ENCODE results near the gene LHX8.
"Not testable (repeated sequence)": the region's sequence is repeated elsewhere in the genome, so short reads cannot be mapped to it uniquely, and the experiment has no call there.

The LHX8 gene

GRCh38 chr1:75133750-75134646 lies at the start of gene LHX8:
TSS of gene LHX8 (plus strand) at chr1:75134388. CDS start at chr1:75136615, 2,227 bp downstream.
- DNase-seq = no peak

DNA sequence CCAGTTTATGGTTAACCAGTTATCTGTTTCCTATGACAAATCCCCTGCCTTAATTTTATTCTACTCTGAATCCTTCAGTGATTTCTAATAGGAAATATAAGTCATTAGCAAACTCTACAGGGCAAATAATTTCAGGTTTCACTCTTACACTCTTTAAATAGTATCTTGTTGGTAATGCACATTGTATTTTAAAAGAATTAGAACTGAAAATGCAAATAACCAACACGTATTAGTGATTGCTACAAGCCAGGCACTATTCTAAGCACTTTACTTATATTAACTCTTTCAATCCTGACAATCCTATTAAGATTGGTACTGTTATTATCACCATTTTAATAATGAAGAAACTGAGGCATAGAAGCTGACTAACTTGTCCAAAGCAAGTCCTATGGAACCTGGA lies 48.3 kb upstream of the LHX8 start:
- DNase-seq = no peak

DNA sequence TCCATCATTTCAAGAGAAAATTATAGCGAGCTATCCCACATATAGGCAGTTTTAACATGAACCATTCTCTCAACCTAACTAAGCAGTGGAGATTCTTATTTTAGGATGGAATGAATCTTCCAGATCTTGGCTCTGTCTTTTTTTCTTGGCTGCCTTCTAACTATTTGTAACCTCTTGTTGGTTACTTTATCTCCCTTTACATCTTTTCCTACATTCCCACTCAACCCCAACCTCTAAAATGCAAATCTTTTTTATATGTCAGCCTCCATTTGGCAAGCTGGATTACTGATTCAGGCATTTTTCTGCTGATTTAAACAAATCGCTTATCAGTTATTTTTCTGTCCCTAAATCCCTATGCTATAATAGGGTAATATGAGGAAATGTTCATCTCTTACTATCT lies 46.9 kb upstream of the LHX8 start:
- no peak for DNase-seq

DNA sequence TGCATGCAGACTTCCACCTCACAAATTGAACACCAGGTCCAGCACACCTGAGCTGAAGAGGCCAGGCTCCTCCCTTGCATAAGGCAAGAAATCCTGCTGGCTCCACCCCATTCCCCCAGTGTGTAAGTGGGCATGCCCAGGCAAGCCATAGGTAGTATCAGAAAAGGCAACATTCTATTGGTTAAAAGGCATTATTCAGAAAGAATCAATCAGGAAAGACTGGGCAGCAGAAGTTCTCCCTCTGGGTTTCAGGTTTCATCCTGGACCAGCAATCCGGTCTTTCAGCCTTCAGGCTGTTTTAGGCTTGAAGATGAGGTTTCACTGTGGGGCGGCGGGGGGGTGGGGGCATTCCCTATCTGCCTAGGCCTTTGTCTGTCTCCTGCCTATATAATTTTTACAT lies 42.0 kb upstream of the LHX8 start:
- DNase-seq = peak; percentile 46

DNA sequence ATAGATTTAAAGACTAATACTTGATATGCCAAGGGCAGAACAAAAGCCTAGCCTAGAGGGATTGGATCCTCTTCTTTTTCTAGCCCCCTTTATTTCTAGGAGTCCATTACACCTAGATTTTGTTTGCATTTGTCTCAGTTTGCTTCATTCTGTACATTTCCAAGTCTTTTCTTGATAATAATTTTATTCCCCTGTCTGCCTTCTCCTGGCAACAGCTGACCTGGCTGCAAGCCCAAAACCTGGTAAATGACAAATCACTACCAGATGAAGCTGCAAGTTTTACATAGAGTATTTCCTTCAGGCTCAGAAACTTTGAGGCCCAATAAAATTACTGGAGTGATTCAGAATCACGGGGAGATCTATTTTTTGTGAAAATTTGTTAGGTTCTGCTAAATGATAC lies 36.5 kb upstream of the LHX8 start:
- no peak for DNase-seq

DNA sequence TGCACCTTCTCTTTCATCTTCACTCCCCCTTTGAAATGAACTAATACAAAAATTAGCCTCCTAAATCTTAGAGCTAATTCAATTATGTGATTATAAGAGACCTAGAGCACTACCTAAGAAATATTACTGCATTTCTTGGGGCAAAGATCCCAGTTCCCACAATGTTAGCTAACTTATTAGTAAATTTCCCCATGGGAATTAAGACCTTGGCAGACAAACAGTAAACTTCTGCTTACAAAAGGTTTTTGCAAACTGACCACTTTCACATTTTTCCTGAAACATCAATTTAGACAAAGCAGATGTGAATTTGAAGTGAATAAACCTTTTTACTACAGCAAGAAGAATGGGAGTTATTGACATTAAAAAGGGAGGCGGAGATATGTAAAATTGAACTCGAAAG lies 34.6 kb upstream of the LHX8 start:
- DNase-seq = no peak

DNA sequence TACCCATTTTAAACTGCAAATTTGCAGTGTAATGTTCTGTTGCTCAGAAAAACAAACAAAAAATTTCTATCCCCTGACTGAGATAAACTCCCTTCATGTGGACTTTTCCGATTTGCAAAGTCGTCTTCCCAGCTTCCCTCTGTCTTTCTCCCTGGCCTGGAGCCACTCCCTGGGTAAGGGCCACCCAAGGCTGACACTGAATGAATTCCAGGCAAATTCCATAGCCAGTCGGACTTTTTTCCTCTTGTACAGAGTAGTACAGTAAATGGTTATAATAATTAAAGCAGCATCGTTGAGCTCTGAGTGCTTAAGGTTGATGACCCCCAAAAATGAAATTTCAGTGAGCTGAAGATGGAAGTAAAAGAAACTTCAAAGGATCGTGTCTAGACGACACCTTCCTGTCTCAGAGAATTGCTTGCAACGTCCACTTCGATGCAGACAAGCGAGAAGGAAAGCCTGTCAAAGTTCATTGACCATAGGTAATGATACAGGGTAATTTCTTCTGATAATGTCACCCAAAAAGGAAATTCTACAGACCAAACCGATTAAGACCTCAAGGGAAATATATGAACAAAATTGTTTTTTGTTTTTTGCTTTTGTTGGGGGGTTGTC lies 33.6 kb upstream of the LHX8 start:
- DNase-seq = no peak

GRCh38 chr1:75112362-75112951 lies 21.7 kb upstream of the LHX8 start:
- DNase-seq = not testable (repeated sequence)

DNA sequence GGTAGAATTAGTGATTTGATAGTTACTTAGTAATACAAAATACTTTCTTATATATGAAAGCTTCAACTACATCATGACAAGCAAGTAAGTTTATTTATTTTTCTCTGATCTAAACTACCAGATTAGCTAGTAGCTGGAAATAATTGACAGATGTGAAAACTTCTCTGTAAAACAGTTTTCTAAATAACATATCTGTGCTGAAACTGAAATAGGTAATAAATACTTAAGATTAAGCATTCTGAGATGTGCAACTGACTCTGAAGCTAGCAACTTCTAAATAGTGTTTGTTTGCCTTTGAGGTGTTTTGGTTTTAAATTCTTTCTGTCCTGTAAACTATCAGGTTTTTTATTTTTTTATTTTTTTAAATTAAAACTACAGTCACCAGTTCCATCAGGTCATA lies 18.5 kb upstream of the LHX8 start:
- DNase-seq = no peak

DNA sequence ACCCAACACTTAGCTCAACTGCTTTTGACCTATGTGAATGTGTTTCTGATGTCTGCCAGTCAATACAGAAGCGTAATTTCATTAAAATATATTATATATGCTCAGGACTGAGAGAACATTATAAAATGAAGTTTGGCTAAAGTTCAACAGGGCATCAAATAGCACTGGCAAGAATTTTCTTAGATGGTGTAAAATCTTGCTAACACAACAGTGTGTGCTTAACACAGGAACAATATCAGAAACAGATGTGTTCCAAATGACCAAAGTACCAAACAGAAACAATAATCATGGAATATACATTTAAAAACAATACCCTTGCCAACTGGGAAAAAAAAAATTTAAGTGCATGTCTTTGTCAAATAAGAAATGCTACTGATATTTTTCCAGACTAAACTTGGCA lies 10.4 kb upstream of the LHX8 start:
- DNase-seq = no peak

DNA sequence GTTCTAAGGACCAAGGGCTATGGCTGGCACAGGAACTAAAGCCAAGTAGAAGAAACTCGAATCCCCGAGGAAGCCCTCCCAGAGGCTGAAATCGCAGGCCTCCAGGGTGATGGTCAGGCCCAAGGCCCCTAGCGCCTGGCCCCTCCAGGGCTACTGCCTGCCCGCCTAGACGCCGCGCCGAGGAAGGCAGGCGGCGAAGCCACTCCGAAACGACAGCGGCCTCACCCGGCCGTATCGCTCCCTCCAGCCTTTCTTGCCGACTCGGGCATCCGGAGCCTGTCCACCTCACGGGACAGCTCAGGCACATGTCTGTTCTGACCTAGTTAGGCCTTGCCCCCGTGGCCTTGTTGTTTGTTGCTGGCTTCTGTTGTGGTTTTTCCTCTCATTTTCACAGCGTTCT lies 9.7 kb upstream of the LHX8 start:
- DNase-seq = no peak

DNA sequence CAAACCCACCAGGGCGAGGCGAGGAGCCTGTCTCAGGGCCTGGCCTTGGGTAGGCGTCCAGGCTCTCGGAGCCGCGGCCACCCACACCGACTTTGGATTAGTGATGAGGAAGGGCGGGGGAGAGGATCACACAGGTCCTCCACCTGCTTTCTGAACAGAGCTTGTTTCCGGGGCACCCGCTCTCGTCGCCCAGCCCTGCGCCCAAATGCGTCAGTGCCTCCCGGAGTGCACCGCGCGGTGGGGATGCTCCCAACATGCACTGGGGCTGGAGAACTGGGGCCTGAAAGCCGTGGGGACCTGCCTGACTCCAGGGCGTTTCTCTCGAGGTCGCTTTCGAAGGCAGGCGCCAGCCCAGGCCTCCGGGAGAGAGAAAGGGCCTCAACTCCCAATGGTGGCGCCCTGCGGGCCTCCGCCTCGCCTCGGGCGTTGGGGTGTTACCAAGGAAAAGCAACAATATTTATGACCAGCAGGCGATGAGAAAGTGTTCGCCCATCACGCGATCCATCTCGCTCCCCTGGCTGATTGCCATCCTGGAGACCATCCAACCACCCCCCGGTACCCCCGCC lies 8.9 kb upstream of the LHX8 start:
- DNase-seq = no peak

DNA sequence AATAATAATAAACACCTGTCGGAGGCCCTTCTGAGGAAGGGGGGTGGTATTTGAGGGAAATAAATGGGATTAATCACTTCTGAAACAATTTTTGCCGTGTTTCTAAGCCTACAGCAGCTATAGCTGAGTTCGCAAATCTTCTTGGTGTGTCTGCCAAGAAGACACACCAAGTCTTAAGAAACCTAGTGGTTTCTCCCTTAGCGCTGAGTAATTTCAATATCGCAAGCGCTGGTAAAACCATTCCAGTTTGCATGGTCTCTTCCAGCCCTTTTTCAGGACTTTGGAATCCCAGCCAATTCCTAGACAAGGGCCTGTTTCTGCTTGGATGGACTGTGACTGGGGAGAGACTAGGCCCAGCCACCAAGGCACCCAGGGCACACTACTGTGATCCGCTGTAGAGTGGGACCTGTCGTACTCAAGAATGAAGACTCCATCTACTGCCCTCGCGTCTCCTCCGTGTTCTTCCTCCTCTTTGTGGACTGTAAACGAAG lies 7.5 kb upstream of the LHX8 start:
- no peak for DNase-seq

DNA sequence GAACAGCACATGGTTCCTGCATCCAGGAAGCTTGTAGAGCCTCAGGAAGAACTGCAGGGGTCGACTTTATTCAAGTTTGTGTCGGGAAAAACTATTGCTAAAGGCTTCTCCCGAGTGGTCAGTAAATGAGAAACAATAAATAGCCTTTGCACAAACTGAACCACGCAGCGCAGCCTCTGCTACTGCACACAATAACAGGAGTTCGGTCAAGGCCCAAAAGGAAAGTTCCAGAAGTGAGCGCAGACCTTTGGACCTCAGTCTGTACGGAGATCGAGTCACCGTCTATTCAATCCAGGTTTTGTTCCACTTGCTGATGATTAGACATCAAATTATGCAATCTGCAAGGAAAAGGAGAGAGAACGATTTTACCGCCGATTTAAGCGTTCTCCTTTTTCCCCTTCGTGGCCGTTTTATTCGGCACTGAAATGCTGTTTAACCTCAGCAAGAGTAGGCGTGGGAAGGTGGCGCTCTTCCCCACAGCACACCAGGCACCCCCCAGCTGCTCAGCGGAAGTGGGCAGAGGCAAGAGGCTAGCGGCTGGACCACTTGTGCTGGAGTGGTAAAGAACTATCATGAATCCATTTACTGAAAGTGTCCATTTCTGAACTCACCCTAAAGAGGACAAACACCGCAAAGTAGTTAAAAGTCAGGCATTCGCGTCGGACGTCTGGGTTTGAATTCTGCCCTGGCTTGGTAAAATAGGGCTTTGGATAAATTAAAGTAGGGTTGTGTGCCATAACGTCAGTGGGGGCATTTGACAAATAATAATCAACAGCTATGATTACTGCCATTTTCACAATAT lies 6.1 kb upstream of the LHX8 start:
- no peak for DNase-seq

GRCh38 chr1:75129660-75129982 lies 4.6 kb upstream of the LHX8 start:
- DNase-seq = no peak

- no peak for DNase-seq
Observed at GRCh38 chr1:75129983-75130789, 4.0 kb upstream of the LHX8 start.

DNA sequence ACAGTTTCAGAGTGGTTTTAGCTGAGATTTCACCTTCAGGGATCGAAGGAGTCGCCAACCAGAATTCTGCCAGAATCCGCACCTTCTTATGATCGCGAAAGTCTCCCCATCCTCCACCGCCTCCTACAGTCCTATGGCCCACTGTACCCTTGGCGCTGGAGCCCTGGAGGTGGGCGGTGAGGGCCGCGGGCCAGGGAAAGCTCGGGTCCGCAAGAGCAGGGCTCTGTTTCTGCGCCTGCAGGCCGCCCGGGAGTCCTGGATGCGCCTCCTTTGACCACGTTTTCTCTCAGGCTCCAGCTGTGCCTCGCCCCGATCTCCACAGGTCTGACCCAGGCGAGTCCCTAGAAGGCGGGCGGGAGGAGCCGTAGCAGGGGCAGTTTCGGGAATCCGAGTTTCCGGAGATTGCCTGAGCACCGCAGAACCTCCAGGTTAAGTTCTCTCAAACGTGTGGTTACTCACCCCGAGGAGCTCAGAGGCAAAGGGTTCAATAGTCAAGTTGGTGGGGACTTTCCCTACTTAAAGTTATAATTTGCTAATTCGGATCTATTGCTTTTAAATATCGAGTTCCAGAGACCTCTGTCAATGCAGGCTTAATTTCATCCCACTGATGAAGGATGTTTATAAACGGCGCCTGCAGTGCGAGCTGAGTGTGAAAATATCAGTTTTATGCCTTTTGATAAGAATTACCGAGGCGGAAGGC lies 3.2 kb upstream of the LHX8 start:
- no peak for DNase-seq

DNA sequence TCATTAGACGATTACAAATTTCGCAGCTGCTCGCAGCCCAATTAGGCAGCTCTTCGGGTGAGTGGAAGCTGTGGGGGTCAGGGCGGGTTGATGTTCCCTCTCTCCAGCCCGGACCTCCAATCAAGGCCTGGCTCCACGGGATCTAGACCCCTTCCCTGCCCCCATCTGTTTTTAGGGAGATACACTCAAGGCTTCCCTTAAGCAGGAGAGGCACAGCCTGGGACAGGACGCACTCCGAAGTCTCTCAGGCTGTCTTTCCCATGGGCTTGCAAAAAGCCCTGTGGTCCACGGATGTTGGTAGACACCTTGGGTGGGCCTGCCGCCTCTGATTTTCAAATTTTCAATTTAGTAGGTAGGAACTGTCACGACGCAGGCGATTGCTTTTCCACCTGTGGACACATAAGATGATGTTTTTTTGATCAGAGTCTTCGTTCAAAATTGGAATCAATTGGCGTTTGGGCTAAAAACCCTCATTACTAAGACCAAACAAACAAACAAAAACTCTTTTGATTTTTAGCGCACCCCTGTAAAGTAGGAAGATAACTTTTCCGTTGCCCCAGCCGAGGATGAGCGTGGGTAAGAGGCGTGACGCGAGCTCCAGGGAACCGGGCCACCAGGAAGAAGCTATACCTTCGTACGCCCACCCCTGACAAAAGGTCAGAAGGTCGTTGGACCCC lies 2.5 kb upstream of the LHX8 start:
- DNase-seq = no peak

DNA sequence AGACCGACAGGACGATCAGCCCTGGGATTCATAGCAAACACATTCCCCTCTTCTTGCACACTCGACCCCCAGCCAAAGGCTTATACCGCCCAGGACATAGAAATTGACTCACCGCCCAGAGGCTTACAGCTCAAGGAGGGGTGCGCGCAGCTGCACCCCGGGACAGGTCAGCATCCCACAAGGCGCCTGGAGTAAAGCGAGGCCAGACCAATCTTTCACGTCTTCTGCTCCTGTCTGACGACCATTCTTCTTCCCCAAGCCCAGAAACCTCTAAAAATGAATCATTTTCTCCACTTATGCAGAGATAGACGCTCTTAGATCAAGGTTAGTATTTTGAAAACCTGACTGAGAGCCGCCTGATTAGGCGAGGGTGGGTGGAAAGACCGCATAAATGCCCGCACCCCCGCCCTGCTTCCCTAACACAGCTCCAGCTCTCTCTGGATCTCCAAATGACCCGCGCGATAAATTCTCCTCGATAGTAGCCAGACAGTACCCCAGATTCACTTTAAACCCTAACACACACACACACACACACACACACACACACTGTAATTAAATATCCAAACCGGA lies 1.9 kb upstream of the LHX8 start:
- no peak for DNase-seq

GRCh38 chr1:75132812-75133619 lies 1.2 kb upstream of the LHX8 start:
- DNase-seq = no peak

Measured in NCI-H510A treated with DMSO at 0.1 percent for 48 hours (cell line).